Right forelimb (tissue), 1 donor: ENCODE results near the gene FRY.
"Not testable (repeated sequence)": the region's sequence is repeated elsewhere in the genome, so short reads cannot be mapped to it uniquely, and the experiment has no call there.

Experiments used
- DNase-seq: peaks from one replicate; pipeline ENCODE4 v3.0.0-alpha.2; 2018

The FRY gene

GRCh38 chr13:32044446-32044845 lies 12.9 kb downstream of the FRY start:
- DNase-seq = no peak

DNA sequence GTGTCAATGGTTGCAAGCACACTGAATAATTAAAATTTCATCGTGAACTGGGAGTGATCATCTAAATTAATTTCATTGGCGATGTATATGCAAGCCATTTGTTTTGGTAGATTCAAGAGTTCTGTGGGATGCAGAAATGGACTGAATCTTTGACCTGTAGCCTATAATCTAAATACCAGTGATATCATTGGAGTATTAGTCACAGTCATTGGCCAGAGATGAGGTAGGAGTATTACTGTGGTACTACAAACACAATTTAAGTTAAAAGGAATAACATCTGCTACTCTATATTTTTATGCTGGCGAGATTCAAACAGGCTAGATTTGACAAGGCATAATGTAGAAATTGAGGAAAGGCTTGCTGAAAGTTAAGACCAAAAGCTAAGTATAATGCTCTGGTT lies 14.0 kb downstream of the FRY start:
- no peak for DNase-seq

DNA sequence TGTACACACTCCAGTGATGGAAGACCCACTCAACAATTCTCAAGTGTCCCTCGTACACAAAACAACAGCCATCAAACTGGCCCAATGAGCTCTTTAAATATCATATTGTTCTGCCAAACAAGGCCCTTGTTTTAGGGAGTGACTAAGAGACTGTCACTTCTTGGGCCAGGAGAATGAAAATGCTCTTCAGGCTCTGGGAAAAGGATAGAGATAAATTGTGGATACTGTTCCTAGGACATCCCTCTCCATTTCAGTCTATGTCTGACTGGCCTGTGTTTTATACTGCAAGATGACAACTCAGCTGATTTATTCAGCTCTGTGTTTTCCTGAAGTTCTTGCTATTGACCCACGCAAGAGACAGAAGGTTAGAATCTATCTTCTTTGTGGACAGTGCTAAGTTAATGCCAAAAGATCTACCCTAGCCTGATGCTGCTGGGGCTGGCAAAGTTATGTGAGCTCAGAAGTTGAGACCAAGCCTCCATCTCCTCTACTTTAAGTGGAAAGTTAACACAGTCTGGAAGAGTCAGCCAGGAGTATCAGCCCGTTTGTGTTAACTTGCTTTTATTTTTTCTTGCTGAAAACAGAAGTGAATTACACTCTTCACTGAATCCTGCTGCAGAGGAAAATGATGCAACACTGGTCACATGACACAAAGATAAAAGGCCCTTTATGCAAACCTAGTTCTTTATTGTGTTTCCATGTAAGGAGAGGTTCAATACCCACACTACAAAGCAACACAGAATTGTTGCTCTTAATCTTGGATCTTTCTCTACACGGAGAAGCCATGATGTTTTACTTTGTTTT lies 14.6 kb downstream of the FRY start:
- DNase-seq = no peak

GRCh38 chr13:32047088-32047487 lies 15.5 kb downstream of the FRY start:
- DNase-seq = no peak

- DNase-seq = no peak
Observed at GRCh38 chr13:32047793-32048192, 16.2 kb downstream of the FRY start.

GRCh38 chr13:32048816-32049215 lies 17.2 kb downstream of the FRY start:
- DNase-seq = no peak

- no peak for DNase-seq
Observed at GRCh38 chr13:32051156-32051555, 19.6 kb downstream of the FRY start.

DNA sequence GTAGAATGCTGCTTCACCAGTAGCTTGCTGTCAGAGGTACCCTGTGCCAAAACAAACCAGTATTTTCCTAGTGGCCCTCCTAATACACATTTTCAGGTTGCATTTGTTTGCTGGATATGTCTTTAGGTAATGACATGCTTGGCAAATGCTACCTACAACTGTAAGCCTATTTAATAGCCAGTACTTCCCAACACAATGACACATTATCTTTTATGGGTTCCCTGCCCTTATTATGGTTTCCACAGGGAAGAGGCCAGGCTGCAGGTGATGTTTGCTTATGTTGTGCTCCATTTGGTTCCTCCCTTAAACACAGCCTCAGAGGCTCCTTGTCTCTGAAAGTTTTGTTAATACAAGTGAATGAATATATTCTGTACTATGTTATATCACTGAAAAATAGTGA lies 24.7 kb downstream of the FRY start:
- no peak for DNase-seq

- not testable (repeated sequence) for DNase-seq
Observed at GRCh38 chr13:32057325-32057724, 25.8 kb downstream of the FRY start.

GRCh38 chr13:32059511-32059984 lies 28.0 kb downstream of the FRY start:
- DNase-seq = no peak

DNA sequence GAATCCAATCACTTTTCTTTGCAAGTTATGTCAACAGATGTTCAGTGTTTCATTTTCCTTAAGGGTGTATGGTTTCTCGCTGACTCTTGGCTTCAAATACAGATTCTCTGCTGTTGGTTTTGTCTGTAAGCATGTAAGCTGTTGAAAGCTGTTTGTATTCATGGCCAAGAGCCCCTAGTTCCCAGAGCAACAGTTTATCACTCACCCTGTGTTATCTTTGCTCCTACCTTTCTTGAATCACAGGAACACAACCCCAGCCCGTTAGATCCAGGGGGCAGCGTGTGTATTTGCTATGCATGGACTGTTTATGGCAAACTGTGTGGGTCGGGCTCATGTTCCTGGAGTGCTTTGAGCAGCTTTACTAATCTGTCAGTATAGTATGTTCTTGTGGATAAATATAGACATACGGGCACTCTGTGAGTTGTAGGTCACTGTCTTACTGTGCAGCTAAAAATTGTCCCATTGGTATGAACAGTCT lies 28.9 kb downstream of the FRY start:
- peak; percentile 49 for DNase-seq

DNA sequence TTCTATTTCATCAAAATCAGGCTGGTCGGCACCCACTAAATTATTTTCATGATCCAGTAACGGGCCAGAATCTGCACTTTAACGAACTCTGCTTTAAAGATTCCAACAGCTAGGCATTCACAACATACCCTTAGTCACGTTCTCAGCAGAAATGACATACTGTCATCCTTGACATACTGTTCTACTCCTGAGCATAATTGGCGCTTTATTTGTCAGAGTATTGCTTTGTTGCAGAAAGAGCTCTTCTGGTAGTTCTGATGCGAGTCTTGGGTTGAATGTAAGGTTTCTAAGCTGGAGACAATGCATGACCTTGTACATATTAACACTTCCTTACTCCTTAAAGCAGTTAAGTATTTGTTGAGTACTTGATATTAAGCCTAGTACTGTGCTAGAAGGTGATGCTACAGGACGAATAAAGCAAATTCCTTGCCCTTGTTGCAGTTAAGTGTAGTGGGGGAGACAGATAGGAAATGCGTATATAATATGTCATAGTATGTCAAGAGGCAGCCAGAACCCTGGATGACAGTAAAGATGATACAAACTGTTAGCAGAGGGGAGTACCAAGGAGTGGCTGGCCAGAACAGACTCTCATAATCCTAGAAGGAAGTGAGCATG lies 32.2 kb downstream of the FRY start:
- no peak for DNase-seq

- DNase-seq = no peak
Observed at GRCh38 chr13:32067149-32067961, 35.8 kb downstream of the FRY start.

GRCh38 chr13:32068255-32068654 lies 36.7 kb downstream of the FRY start:
- DNase-seq = no peak

DNA sequence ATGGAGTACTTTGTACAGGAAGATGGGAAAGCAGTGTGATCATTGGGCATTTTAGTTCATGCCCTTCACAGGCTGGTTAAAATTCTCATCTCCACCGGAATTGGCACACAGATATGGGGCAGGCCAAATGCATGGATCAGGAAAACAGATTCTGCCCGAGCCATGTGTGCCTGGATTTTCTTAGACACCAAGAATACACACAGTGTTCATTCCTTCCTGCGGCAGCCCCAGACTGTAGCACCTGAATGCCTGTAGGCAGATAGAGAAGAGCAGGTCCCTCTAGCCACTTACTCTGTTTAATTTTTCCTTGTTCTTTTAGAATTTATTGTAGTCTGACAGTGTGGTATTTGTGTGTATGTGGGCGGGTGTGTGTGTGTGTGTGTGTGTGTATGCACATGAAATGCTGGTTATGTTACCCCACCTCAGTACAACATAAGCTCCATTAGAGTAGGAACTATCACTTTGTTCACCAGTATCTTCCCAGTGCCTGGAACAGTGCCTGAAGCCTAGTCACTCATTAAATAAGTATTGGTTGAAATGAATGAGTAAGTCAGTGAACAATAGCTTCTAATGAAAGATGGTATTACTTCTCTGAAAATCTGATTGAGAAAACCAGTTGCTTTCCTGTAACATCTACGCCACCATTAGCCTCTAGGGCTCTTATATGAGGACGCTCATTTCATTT lies 41.7 kb downstream of the FRY start:
- no peak for DNase-seq

GRCh38 chr13:32075170-32075851 lies 43.7 kb downstream of the FRY start:
- DNase-seq = no peak

- DNase-seq = no peak
Observed at GRCh38 chr13:32079587-32079986, 48.0 kb downstream of the FRY start.

DNA sequence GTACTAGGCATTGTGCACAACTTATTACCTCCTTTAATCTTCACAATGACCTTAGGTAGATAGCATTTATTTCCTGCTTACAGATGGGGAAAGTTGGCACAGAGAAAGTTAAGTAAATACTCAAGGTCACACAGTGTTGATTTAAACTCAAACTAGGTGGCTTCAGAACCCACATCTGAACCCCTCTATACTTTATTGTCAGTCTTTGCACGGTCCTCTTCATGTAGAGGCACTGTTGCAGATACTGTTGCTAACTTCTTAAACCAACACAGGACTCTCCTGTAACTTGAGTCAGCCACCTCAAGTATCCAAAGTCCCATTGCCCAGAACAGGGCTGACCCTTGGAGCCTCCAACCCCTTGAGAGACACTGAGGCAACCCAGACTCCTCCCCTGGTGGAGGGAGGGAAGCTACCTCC lies 48.8 kb downstream of the FRY start:
- DNase-seq = no peak

DNA sequence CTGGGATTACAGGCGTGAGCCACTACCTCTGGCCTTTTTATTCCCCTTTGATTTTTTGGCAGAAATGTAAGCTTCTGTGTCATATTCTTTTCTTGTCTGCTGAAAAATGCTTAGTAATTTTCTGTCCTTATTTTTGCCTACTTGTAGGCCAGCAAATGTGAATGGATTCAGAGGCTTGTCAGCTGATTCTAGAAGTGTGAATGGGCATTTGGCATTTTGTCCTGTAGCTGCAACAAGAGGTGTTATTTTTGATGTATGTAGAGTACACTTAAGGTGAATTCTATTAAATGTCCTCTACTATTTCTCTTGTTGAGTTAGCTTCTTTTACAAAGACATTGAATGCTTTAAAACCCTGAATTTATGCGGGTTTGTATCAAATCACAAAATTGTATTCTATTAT lies 50.0 kb downstream of the FRY start:
- no peak for DNase-seq

DNA sequence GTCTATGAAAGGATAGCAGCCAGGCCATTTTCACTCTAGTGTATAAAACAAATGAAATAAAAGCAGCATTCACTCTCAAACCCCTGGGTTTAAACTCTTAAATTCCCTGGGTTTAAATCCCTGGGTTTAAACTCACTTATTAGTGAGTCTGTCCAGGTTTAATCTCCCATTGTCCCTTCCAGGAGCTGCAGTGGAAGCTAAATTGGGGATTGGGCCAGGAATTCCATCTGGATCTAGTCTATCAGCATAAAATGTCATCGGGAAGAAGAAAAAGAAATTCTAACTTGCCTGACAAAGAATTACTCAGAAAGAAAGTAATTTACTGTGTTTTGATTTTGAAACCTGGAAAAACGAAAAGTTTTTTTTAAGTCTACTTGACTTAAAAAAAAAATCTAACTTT lies 54.8 kb downstream of the FRY start:
- no peak for DNase-seq

DNA sequence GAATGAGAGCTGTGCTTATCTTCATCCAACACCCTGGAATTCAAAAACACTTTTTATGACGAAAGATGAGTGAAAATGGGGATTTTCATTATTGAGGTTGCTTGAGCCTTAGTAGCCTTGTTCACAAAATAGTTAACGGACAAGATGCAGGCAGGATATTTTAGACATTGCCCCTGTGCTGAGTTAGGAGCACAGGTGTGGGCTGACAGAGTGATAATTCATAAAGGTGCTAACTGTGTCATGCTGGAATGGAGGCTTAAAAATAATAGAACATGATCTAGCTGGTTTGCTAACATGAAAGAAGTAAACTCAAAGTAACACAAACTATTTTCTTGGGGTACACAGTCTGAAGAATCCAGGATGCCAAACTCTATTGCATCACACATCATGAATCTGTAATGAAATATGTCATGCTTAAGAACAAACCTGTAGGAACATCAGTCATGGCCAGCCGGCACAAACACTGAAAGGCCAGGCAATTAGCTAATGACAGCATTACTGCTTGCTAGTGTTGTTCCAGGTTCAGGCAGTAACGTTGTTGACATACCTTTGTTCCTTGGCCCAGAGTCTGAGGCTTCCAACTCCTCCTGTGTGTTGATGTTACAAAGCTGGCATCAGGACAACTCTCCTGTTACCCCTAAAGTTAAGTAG lies 55.3 kb downstream of the FRY start:
- no peak for DNase-seq
